NCI-H1436 treated with DMSO at 0.1 percent for 48 hours (cell line): ENCODE results near the gene SYNRG.
"Not testable (repeated sequence)": the region's sequence is repeated elsewhere in the genome, so short reads cannot be mapped to it uniquely, and the experiment has no call there.

Source experiments
- DNase-seq: peaks from one replicate; lab custom pipeline; 2025; lab: John Stamatoyannopoulos, UW

The SYNRG gene

GRCh38 chr17:37543637-37544052 lies 65.6 kb downstream of the SYNRG start:
- no peak for DNase-seq

GRCh38 chr17:37541880-37542660 lies 67.1 kb downstream of the SYNRG start:
- DNase-seq = no peak

- DNase-seq = no peak
Measured at GRCh38 chr17:37538981-37539659, 70.1 kb downstream of the SYNRG start.

GRCh38 chr17:37535906-37536305 lies 73.3 kb downstream of the SYNRG start:
- DNase-seq = no peak

- no peak for DNase-seq
Measured at GRCh38 chr17:37532756-37533155, 76.5 kb downstream of the SYNRG start.

- no peak for DNase-seq
Measured at GRCh38 chr17:37530420-37530819, 78.8 kb downstream of the SYNRG start.

- peak; percentile 1 for DNase-seq
Measured at GRCh38 chr17:37527249-37527851, 81.9 kb downstream of the SYNRG start.

- DNase-seq = no peak
Measured at GRCh38 chr17:37523715-37524219, 85.5 kb downstream of the SYNRG start.

- DNase-seq = no peak
Measured at GRCh38 chr17:37521821-37522220, 87.4 kb downstream of the SYNRG start.

- no peak for DNase-seq
Measured at GRCh38 chr17:37520174-37520573, 89.0 kb downstream of the SYNRG start.

- no peak for DNase-seq
Measured at GRCh38 chr17:37519251-37519985, 89.8 kb downstream of the SYNRG start.

GRCh38 chr17:37518826-37519225 lies 90.4 kb downstream of the SYNRG start:
- DNase-seq = no peak

GRCh38 chr17:37517881-37518280 lies 91.3 kb downstream of the SYNRG start:
- no peak for DNase-seq

- DNase-seq = no peak
Measured at GRCh38 chr17:37516127-37516571, 93.1 kb downstream of the SYNRG start.

GRCh38 chr17:37513711-37514110 lies 95.5 kb downstream of the SYNRG start:
- DNase-seq = no peak

GRCh38 chr17:37512442-37513068 lies 96.7 kb downstream of the SYNRG start:
- no peak for DNase-seq

GRCh38 chr17:37511642-37512041 lies 97.6 kb downstream of the SYNRG start:
- DNase-seq = not testable (repeated sequence)

- no peak for DNase-seq
Measured at GRCh38 chr17:37510056-37510455, 99.2 kb downstream of the SYNRG start.

GRCh38 chr17:37507111-37507510 lies 102.1 kb downstream of the SYNRG start:
- no peak for DNase-seq

- DNase-seq = no peak
Measured at GRCh38 chr17:37506678-37507077, 102.5 kb downstream of the SYNRG start.

- DNase-seq = no peak
Measured at GRCh38 chr17:37505333-37505732, 103.9 kb downstream of the SYNRG start.

GRCh38 chr17:37503148-37503547 lies 106.1 kb downstream of the SYNRG start:
- DNase-seq = no peak
